Stimulated activated CD8-positive, alpha-beta memory T cell treated with anti-CD3 and anti-CD28 coated beads, Interleukin-2, amount 100 ng/mL, for 48 hours (primary cell): ENCODE results near the gene BBS4.
"Not testable (repeated sequence)": the region's sequence is repeated elsewhere in the genome, so short reads cannot be mapped to it uniquely, and the experiment has no call there.

Experiments used
- DNase-seq, 2 donors: peaks; one replicate each; pipeline ENCODE4 v3.0.0-alpha.2; 2020; ENCODE audit warnings: low read depth in 2 of 2

The BBS4 gene

GRCh38 chr15:72685925-72686794 is at the start of gene BBS4, which contains the start of gene HIGD2B:
Gene BBS4, plus strand, starts transcription at chr15:72686207. Its CDS starts 21 bp downstream, at chr15:72686228.
Gene HIGD2B, minus strand, starts transcription at chr15:72686182. Its CDS starts 9,808 bp downstream, at chr15:72676374.
- peak; percentile 79 to 85 for DNase-seq

DNA sequence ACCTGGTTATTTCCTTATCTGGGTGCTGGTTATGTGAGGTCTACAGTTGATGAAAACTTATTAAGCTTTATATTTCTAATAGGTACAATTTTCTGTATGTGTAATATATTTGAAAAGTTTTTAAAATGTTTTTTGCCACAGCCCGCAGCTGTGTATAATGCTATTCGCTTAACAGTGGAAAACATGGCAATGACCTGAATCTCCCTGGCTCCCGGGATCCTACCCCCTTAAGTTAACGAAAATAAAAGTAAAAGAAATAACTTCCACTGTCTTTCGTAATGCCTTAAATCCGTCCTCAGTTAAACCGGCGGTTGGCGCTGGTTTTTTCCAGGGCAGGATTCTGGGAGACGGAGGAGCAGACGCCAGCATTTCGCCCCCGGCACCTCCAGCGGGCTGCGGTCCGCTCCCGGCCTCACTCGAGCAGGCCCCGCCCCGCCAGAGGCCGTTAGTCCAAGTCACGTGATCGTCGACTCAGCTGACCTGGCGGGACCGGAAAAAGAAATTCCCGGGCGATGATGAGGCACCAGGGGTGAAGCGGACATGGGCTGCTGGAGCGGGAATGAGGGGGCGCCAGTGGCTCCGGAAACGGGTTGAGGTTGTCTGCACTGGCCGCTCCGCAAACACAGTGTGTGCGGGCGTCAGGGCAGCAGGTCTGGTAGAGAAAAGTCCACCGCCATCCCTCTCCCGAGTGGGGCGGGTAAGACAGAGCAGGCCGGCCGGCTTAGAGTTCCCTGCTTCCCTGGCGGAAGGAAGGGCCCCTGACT is 49.3 kb upstream of the BBS4 start:
- peak; percentile 26 to 65 for DNase-seq

DNA sequence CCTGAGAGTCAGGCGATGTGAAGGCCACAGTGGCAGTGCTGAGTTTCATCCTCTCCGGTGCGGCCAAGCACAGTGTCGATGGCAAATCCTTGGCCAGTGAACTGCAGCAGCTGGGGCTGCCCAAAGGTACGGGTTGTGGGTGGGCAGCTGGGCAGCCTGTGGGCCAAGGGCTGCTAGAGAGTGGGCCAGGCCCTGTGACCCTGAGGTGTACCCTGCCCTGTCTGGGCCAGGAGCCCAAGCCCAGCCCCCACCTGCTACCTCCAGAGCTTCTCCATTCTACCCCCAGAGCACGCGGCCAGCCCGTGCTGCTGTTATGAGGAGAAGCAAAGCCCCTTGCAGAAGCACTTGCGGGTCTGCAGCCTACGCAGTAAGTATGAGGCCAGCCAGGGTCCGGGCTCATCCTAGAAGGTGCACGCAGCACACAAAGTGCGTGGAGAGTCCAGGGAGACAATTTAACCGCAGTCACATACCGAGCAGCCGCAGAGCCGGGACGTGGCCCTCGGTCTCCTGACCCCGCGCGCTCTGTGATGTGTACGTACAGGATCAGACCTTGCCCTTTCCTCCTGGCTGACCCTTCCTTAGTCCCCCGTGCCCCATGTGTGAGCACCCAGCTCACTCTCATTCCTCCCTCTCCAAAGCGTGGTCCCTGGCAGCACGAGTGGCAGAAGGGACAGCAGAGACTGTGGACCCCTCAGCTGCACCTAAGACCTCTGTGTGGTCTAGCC is 46.1 kb upstream of the BBS4 start:
- DNase-seq = not testable (repeated sequence)

DNA sequence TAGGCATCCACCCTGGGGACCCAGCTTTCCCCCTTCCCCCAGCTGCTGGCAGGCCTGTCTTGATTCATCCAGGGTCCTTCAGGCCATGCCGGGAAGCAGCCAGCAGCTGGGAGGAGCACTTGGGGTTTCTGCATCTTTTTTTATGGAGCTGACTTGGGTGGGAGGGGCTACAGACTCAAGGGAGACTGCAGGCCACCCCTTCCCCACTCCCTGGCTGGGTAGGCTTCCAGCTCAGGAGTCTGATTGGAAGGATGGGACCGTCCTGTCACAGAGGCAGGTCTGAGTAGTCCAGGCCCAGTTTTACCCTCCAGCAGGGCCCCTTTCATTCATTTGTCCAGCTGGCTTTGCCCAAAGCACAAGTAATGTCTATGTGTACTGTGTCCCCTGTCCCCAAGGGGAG is 43.7 kb upstream of the BBS4 start:
- not testable (repeated sequence) for DNase-seq

- not testable (repeated sequence) for DNase-seq
These were observed 37.3 kb upstream of the BBS4 start for GRCh38 chr15:72648631-72649253.

- not testable (repeated sequence) for DNase-seq
These were observed 31.6 kb upstream of the BBS4 start, which contains the start of gene GOLGA6B for GRCh38 chr15:72654397-72654796. Gene GOLGA6B, plus strand, starts transcription at chr15:72654697. Its CDS starts 41 bp downstream, at chr15:72654738.

DNA sequence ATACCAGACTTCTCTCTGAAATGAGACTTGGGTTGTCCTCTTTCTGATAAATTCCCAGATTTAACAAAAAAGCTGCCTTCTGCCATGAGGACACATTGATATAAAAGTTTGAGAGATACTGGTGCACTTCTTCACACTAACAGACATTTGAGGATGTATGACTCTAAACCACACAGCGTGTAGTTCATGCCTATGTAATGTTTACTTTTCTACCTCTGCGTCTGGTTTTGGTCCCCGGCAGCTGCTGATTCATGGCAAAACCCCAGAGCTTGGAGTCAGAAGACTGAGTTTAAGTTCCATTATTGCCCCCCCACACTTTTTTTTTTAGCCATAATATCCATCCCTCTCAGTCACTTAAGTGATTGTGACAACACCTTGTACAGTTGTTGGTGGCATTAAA is 30.0 kb upstream of the BBS4 start:
- not testable (repeated sequence) for DNase-seq

DNA sequence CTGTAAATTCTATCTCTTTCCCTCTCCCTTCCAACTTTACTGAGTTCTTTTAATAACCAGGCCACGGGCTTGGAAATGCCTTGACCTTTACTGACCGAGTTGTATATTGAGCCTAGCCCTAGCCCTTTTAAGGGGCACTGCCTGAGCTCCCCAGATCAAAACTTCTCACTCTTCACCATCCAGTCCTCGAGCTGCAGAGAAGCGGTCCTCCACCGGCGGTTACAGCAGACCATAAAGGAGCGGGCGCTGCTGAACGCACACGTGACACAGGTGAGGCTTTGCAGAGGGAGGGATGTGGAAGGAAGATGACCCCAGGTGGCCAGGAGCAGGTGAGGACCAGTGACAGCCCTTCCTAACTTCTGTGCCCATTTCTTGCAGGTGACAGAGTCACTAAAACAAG is 24.9 kb upstream of the BBS4 start:
- not testable (repeated sequence) for DNase-seq

DNA sequence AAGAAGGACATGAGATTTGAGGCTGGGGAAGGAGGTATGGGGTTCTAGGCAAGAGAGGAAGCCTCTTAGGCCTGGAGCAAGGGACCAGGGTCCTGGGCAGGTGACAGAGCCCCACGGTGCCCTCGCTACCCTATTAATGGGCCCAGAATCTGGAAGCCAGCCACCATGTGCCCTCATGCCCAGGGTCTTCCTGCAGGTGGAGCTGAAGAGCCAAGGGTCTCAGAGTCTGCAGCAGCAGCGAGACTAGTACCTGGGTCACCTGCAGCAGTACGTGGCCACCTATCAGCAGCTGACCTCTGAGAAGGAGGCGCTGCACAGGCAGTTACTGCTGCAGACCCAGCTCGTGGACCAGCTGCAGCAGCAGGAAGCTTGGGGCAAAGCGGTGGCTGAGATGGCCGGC is 22.1 kb upstream of the BBS4 start:
- DNase-seq = not testable (repeated sequence)

DNA sequence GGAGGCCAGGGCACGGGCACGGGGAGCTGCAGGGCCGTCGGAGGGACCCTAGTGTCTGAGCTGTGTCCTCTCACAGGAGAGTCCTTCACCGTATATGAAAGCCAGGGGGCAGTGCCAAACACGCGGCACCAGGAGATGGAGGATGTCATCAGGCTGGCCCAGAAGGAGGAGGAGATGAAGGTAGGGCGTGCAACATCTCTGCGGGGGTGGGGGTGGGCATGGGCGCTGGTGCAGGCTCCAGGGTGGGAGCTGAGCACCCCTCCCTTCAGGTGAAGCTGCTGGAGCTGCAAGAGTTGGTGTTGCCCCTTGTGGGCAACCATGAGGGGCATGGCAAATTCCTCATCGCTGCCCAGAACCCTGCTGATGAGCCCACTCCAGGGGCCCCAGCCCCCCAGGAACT is 20.3 kb upstream of the BBS4 start:
- not testable (repeated sequence) for DNase-seq

DNA sequence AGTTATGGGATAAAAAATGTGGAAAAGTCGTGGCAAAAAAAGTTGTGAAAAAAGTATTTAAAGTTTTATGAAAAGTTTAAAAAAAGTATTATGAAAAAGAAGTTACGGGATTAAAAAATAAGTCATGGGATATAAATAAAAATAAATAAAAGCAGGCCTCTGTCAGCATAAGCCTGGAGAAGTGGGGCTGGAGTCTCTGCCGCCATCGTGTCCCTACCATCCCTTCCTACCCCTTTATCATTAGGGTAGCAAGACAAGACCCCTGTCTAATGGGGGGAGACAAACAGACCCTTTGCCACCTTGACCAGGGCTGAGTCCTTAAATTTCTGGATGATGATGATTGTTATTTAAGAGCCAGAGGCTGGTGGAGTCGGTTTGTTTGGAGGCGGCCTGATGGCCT is 16.2 kb upstream of the BBS4 start:
- not testable (repeated sequence) for DNase-seq

DNA sequence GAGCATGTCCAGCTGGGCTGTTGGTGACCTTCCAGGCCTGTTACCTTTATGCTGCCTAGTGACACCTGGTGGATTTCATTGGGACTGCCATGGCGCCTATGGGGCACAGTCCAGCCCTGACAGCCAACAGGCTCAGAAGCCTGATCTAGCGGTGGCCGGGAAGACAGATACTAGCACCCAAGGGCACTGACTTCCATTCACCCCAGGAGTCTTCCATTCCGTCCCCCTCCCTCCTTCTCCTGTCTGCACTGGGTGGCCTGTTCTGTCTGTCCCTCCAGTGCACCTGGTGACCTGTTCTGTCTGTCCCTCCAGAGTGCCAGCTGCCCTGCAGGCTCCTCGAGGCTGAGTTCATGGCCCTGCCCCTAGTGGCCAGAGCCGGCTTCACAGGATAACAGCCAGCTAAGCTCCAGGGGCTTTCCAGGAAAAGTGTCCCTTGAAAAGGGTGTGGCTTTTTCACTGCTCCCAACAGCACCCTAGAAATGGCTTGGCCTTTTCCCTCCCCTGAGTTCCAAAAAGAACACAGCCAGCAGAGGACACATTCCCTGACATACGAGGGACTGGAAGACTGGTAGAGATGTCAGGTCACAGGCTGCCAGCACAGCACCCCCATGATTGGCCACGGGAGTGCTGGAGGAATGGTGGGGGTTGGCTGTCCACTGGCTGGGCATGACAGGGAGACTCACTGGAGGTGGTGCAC is 15.2 kb upstream of the BBS4 start:
- peak; percentile 49 to 64 for DNase-seq

- DNase-seq = no peak
These were observed 14.5 kb upstream of the BBS4 start for GRCh38 chr15:72671525-72671924.

GRCh38 chr15:72676838-72677237 is 9.2 kb upstream of the BBS4 start:
- DNase-seq = no peak

DNA sequence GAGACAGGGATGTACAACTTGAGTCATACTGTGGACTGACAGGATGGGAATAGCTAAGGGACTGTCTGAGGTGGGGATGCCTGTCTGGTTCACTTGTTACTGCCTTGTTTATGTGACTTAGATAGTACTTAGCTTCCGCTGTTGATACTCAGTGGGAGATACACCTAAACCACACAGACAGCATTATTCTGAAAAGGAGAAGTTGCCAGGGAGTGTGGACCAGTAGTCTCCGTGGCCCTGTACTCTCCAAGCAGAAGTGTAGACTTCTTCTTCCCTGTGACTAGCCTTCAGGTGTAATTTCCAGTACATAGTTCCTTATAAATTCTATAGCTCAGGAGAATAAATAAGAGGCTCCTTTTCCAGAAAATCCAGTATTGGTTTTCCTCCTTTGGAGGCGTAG is 5.1 kb upstream of the BBS4 start:
- DNase-seq = no peak

DNA sequence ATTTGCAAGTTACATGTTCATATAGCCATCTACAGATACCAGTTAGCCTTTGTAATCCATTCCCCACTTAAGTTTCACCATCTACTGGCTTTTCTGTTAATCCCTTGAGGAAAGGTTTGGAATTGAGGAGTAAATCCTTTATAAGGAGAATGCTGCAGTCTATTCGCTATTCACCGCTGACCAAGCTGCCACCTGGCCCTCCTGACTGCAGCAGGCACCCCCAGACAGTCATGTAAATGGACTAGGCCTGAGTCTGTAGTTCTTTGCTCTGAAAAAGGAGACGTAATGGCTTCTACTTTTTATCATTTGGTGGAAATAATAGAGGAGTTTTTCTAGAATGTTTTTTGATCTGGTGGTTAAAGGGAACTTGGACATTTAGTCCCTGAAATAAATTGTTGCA is 3.2 kb upstream of the BBS4 start:
- no peak for DNase-seq

DNA sequence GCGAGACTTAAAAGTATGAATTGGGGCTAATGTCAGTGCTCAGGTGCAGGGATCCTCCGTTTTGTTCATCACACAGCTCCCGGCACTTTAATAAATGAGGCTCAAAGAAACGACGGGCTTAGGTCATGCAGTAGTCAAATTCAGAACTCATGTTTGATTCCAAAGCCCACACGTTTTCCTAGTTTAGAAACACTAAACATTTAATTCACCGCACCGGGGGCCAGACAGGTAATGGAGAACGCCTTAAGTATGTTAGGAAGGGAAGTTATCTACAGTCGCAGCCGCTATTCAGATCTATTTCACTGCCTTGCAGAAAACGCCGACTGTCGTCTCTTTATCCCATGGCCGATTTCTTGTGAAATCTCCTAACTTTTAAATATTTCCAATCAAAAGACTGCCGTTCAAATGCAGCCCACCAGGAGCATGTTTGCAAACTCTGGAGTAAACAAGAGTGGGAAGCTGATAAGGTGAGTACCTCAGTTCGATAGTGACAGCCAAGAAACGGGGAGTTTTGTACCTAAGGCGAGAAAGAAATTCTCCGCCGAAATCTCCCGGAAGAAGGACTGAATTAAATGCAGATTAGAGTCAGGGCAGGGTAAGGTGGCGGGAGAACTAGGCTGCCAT is 594 bp upstream of the BBS4 start:
- no peak for DNase-seq

- DNase-seq = no peak
These were observed 2.7 kb downstream of the BBS4 start for GRCh38 chr15:72688697-72689096.

GRCh38 chr15:72690938-72691337 is 4.9 kb downstream of the BBS4 start:
- DNase-seq = no peak

- no peak for DNase-seq
These were observed 12.9 kb downstream of the BBS4 start for GRCh38 chr15:72698938-72699337.
